DND-41 (cell line): ENCODE data around the gene RMI1.
A peak's percentile ranks its signal among the peaks of the same experiment; 100 is the strongest.

Experiments used
- ATAC-seq: fragments of 200-7000 bp; cut with Tn5 transposase; 3 replicates; pipeline ENCODE4 v1.9.1; 2021; ENCODE audit warnings: low read depth; ENCODE audit not compliant: insufficient read depth
- DNase-seq: peaks from one replicate; pipeline ENCODE4 v3.0.0-alpha.2; 2020
- H2AFZ ChIP-seq: 2 replicates; pipeline ENCODE4 v1.6.0; 2012; ENCODE audit warnings: low read depth, low read length
- H3K27ac ChIP-seq: 2 replicates; pipeline ENCODE4 v1.5.1; 2012; ENCODE audit warnings: low read length, inconsistent platforms
- H3K27me3 ChIP-seq: fragments of 200-600 bp; sonication (generic); 2 replicates; pipeline ENCODE4 v1.6.0; 2012; ENCODE audit warnings: low read length, mild to moderate bottlenecking, inconsistent platforms; ENCODE audit not compliant: insufficient read depth, poor library complexity
- H3K36me3 ChIP-seq: 2 replicates; pipeline ENCODE4 v1.5.1; 2012; ENCODE audit warnings: low read length, inconsistent platforms; ENCODE audit not compliant: insufficient read depth
- H3K4me1 ChIP-seq: 2 replicates; pipeline ENCODE4 v1.5.1; 2012; ENCODE audit warnings: mild to moderate bottlenecking, low read length; ENCODE audit not compliant: insufficient read depth
- H3K4me2 ChIP-seq: 2 replicates; pipeline ENCODE4 v1.6.0; 2012; ENCODE audit warnings: mild to moderate bottlenecking, moderate library complexity, low read length, inconsistent platforms; ENCODE audit not compliant: insufficient read depth
- H3K4me3 ChIP-seq, 2 experiments: fragments of 200-600 bp in 1 of 2; shearing (Covaris generic) in 1 of 2; 2 replicates each; pipeline ENCODE4 v1.5.1; 2012 to 2016; ENCODE audit warnings: inconsistent platforms in 2 of 2, low read length in 2 of 2, mild to moderate bottlenecking in 2 of 2, low read depth in 1 of 2, moderate library complexity in 1 of 2
- H3K79me2 ChIP-seq: 2 replicates; pipeline ENCODE4 v1.6.0; 2012; ENCODE audit warnings: low read length, inconsistent platforms; ENCODE audit not compliant: insufficient read depth
- H3K9ac ChIP-seq: 2 replicates; pipeline ENCODE4 v1.6.0; 2012; ENCODE audit warnings: low read depth, mild to moderate bottlenecking, inconsistent platforms, low read length, moderate library complexity
- H3K9me3 ChIP-seq: 2 replicates; pipeline ENCODE4 v1.5.1; 2012; ENCODE audit warnings: low read length, moderate library complexity, mild to moderate bottlenecking, inconsistent platforms; ENCODE audit not compliant: insufficient read depth, severe bottlenecking
- H4K20me1 ChIP-seq: 2 replicates; pipeline ENCODE4 v1.6.0; 2012; ENCODE audit warnings: low read length; ENCODE audit not compliant: insufficient read depth
- CTCF ChIP-seq: IDR thresholded peaks from 2 replicates; pipeline ENCODE4 v1.5.1; 2012; ENCODE audit warnings: borderline replicate concordance, low read length, moderate library complexity, mild to moderate bottlenecking; ENCODE audit not compliant: poor library complexity, severe bottlenecking; ENCODE audit errors: extremely low read depth
- EZH2 ChIP-seq: IDR thresholded peaks from 3 replicates; pipeline ENCODE4 v1.6.1; 2012; ENCODE audit warnings: borderline replicate concordance, low read depth, mild to moderate bottlenecking, moderate library complexity, low read length, inconsistent platforms; ENCODE audit not compliant: severe bottlenecking

Gene RMI1

GRCh38 chr9:83980395-83981125 lies at the start of gene RMI1:
TSS of gene RMI1 (plus strand) at chr9:83980805. CDS start at chr9:84000987, 20,182 bp downstream.
- H4K20me1 ChIP-seq: peaks cover 41% of the 10 kb centered on the region
- peak within 1 kb of the TSS; percentile 90 for H2AFZ ChIP-seq

GRCh38 chr9:83930881-83931280 lies 49.7 kb upstream of the RMI1 start:
- no peaks in the 10 kb centered on the region for H3K36me3 ChIP-seq
- H3K4me3 ChIP-seq: no peak overlapping the region
- no peaks in the 10 kb centered on the region for H3K79me2 ChIP-seq
- ATAC-seq (no peak), DNase-seq (no peak)
- no peaks in the 10 kb centered on the region for H3K27me3 ChIP-seq
- no peaks in the 10 kb centered on the region for H4K20me1 ChIP-seq
- H3K4me1 ChIP-seq: peaks cover 17% of the 10 kb centered on the region
- H3K4me2 ChIP-seq: no peak overlapping the region
- H3K9ac ChIP-seq: no peak overlapping the region
- no peaks in the 10 kb centered on the region for H3K9me3 ChIP-seq
- H3K27ac ChIP-seq: no peak overlapping the region
- no peak for TF ChIP-seq CTCF
- no peak for TF ChIP-seq EZH2
- H2AFZ ChIP-seq: no peak overlapping the region

More at GRCh38 chr9:83980395-83981125, at the start of gene RMI1:
- Histone ChIP-seq H3K36me3 (peaks cover 43% of the 10 kb centered on the region), H3K4me1 (peaks cover 59% of the 10 kb centered on the region), H3K27ac (peak within 1 kb of the TSS; percentile 100), H3K79me2 (peaks cover 97% of the 10 kb centered on the region), H3K4me2 (peak within 1 kb of the TSS; percentile 71), H3K4me3 (peak within 1 kb of the TSS; percentile 83 to 92), H3K9me3 (no peaks in the 10 kb centered on the region), H3K27me3 (no peaks in the 10 kb centered on the region), H3K9ac (peak within 1 kb of the TSS; percentile 100)
- peak; percentile 99 for DNase-seq
- TF ChIP-seq CTCF: peak; percentile 29
- TF ChIP-seq EZH2: no peak
- peak; percentile 71 for ATAC-seq

GRCh38 chr9:83932011-83932410 lies 48.6 kb upstream of the RMI1 start:
- H3K4me3 ChIP-seq: no peak overlapping the region
- H3K27me3 ChIP-seq: no peaks in the 10 kb centered on the region
- H3K4me2 ChIP-seq: peak overlapping the region; percentile 24; the same call in 1 of the 2 replicates
- ATAC-seq (peak; percentile 82), DNase-seq (no peak)
- H3K79me2 ChIP-seq: no peaks in the 10 kb centered on the region
- H3K4me1 ChIP-seq: peaks cover 17% of the 10 kb centered on the region
- H2AFZ ChIP-seq: no peak overlapping the region
- H3K9me3 ChIP-seq: no peaks in the 10 kb centered on the region
- TF ChIP-seq EZH2 (no peak), CTCF (peak; percentile 9)
- no peaks in the 10 kb centered on the region for H3K36me3 ChIP-seq
- H3K9ac ChIP-seq: no peak overlapping the region
- H4K20me1 ChIP-seq: no peaks in the 10 kb centered on the region
- no peak overlapping the region for H3K27ac ChIP-seq
